ENCODE results near the gene KREMEN1. TPM values are rescaled to one million over a fixed set of nuclear protein-coding genes. Genes with fewer than 3 reads are reported as not detected.

KREMEN1 gene
- total and polyA plus RNA-seq, 8 donors = 24.6 to 49.7 (median 33.6) TPM

- DNase-seq (no peak), ATAC-seq (no peak)
- TF ChIP-seq, protein P1, sequence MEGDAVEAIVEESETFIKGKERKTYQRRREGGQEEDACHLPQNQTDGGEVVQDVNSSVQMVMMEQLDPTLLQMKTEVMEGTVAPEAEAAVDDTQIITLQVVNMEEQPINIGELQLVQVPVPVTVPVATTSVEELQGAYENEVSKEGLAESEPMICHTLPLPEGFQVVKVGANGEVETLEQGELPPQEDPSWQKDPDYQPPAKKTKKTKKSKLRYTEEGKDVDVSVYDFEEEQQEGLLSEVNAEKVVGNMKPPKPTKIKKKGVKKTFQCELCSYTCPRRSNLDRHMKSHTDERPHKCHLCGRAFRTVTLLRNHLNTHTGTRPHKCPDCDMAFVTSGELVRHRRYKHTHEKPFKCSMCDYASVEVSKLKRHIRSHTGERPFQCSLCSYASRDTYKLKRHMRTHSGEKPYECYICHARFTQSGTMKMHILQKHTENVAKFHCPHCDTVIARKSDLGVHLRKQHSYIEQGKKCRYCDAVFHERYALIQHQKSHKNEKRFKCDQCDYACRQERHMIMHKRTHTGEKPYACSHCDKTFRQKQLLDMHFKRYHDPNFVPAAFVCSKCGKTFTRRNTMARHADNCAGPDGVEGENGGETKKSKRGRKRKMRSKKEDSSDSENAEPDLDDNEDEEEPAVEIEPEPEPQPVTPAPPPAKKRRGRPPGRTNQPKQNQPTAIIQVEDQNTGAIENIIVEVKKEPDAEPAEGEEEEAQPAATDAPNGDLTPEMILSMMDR (IDR thresholded peaks at IDR 0.05) = no peak
- Histone ChIP-seq H3K27me3 (no peaks in the 10 kb centered on the region), H3K4me1 (peaks cover 0 to 11% of the 10 kb centered on the region in 2 donors), H3K9me3 (no peaks in the 10 kb centered on the region), H3K4me3 (no peak overlapping the region), H3K36me3 (peaks cover 0 to 55% of the 10 kb centered on the region in 2 donors), H3K27ac (no peak overlapping the region)
- intact Hi-C loops (cut with DNase I) = no loop called here
These were observed 69.3 kb downstream of the KREMEN1 start for GRCh38 chr22:29142116-29142515.

DNA sequence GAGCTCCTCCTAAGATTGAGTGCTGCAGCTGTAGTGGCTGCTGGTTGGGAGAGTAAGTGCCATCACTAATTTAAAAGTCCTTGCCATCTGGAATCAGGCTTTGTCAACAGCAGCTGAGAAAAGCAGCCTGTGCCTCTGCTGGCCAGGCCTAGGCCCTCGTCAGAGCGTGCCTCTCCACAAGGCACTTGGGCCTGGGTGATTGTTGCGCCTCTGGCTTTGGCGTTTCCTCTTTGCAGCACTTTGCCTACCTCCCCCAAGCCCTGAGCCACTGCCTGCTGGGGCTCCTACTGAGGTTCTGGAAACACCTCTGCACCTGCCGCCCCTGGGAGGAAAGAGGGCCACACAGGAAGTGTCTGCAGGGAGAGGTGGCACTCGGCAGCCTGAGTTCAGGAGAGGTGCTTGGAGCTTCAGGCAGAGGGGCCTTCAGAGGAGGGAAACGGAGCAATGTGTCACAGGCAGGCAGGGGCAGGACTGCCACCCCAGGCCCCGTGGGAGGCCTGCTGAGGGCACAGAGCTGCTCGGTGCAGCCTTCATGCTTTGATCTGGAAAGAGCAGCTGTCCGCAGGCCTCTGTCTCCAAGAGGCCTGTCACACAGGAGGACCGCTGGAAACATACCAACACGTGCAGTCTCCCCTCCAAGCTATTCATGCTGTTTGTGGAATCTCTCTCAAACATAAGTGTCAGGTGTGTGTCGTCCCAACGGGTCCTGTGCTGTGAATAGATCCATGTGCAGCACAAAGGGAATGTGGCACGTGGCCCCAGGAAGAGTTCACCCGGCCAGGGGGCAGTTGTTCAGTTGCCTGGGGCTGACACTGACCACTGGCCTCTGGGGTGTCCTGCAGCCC is 71.3 kb downstream of the KREMEN1 start:
- Histone ChIP-seq H3K4me3 (no peak overlapping the region), H3K27me3 (no peaks in the 10 kb centered on the region), H3K27ac (no peak overlapping the region), H3K9me3 (no peaks in the 10 kb centered on the region), H3K4me1 (peaks cover 0 to 11% of the 10 kb centered on the region in 2 donors), H3K36me3 (peaks cover 0 to 34% of the 10 kb centered on the region in 2 donors)
- intact Hi-C loops (cut with DNase I) = no loop called here
- ATAC-seq = no peak
- no peak for DNase-seq
- TF ChIP-seq, protein P1 (IDR thresholded peaks at IDR 0.05) = no peak

- Histone ChIP-seq H3K4me3 (no peak overlapping the region), H3K27ac (no peak overlapping the region), H3K27me3 (no peaks in the 10 kb centered on the region), H3K4me1 (peaks cover 0 to 10% of the 10 kb centered on the region in 2 donors), H3K36me3 (peaks cover 0 to 28% of the 10 kb centered on the region in 2 donors), H3K9me3 (no peaks in the 10 kb centered on the region)
- intact Hi-C loops (cut with DNase I) = no loop called here
- ATAC-seq (no peak), DNase-seq (no peak)
- TF ChIP-seq, protein P1 (IDR thresholded peaks at IDR 0.05) = no peak
These were observed 71.9 kb downstream of the KREMEN1 start for GRCh38 chr22:29144786-29145160.

DNA sequence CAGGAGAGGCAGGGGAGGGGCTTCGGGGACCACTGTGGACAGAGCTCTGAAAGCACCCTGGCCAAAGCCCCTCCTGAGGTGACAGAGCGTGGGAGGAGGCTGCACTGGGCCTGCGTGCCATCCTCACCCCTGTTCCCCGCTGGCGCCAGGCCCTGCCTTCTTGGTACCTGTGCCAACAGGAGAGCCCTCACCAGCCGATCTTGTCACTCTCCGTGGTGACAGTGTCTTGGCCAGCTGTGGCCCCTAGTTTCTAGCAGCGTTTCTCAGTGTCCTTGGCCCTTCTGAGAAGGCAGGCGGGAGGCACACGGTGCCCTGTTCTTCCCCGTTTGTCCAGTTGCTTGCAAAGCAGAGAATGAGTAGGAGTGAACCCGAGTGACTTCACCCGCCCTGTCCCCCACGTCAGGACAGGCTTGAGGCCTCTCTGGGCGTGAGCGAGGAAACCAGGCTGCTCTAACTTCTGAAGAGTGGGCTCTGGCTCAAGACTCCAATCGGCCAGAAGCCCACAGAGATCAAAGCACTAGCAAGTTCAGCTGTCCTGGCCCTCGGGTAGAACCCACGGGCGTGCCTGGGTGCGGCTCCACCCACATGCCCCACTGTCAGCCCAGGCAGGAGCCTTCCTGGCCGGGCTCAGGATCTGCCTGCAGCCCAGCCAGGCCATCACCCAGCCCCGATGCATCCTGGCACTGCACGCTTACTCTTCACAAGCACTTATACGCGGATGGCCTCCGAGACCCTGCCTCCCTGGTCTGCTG is 72.7 kb downstream of the KREMEN1 start:
- TF ChIP-seq, protein P1 (IDR thresholded peaks at IDR 0.05) = no peak
- Histone ChIP-seq H3K36me3 (peaks cover 0 to 28% of the 10 kb centered on the region in 2 donors), H3K9me3 (no peaks in the 10 kb centered on the region), H3K4me1 (peaks cover 4 to 15% of the 10 kb centered on the region in 2 donors), H3K27ac (no peak overlapping the region), H3K27me3 (no peaks in the 10 kb centered on the region), H3K4me3 (no peak overlapping the region)
- peak in 2 of 4 donors; percentile 29 to 39 for DNase-seq
- ATAC-seq = peak; percentile 8
- intact Hi-C loops (cut with DNase I) = no loop called here

GRCh38 chr22:29146091-29146560 is 73.3 kb downstream of the KREMEN1 start:
- ATAC-seq = no peak
- Histone ChIP-seq H3K27me3 (no peaks in the 10 kb centered on the region), H3K4me1 (peaks cover 4 to 13% of the 10 kb centered on the region in 2 donors), H3K9me3 (no peaks in the 10 kb centered on the region), H3K27ac (no peak overlapping the region), H3K4me3 (no peak overlapping the region), H3K36me3 (peaks cover 0 to 28% of the 10 kb centered on the region in 2 donors)
- TF ChIP-seq, protein P1 (IDR thresholded peaks at IDR 0.05) = no peak
- intact Hi-C loops (cut with DNase I) = no loop called here
- peak in 1 of 4 donors; percentile 11 for DNase-seq
